ENCODE data around the gene CAGE1. TPM values are rescaled to one million over a fixed set of nuclear protein-coding genes. Genes with fewer than 3 reads are reported as not detected.

The CAGE1 gene
- total and polyA plus RNA-seq, 2 donors (not counting 3 experiments of a cell fraction or from before 2014, with no cell fraction given) = not detected

DNA sequence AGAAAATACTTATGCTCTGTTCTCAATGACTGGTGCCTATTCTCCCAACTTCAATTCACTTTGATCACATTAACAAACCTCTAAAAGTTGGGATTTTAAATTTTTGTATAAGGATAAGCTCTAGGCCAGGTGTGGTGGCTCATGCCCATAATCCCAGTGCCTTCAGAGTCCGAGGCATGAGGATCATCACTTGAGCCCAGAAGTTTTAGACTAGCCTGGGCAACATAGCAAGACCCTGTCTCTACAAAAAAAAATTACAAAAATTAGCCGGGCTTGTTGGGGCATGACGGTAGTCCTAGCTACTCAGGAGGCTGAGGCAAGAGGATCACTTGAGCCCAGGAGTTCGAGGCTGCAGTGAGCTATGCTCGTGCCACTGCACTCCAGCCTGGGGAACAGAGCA is 80.5 kb downstream of the CAGE1 start:
- BruUV-seq (replicated peaks) = no TSS peak
- H3K36me3 ChIP-seq (ENCODE audit: control insufficient read depth in 2 of 2, extremely low read depth in 1 of 2, insufficient read depth in 2 of 2, low read length in 2 of 2) = peaks cover 18 to 27% of the 10 kb centered on the region in 2 experiments
- H3K4me3 ChIP-seq (replicated peaks in 1 of 3; ENCODE audit: insufficient read depth in 1 of 3, low read depth in 1 of 3, low read length in 3 of 3) = no peak overlapping the region
- H3K4me1 ChIP-seq (ENCODE audit: control insufficient read depth, extremely low read depth, insufficient read depth, low read length) = peaks cover 16% of the 10 kb centered on the region
- DNase-seq (ENCODE audit: low read depth, low spot score) (no peak), FAIRE-seq (no peak)
- H4K20me1 ChIP-seq (replicated peaks; ENCODE audit: control insufficient read depth, extremely low read depth, insufficient read depth, low read length) = no peaks in the 10 kb centered on the region
- CTCF ChIA-PET = interaction anchor here (1.6 kb wide), 1 partner anchor 30 kb away, joined by 4 read pairs; no protein-coding TSS in a partner anchor
- peaks cover 83% of the 10 kb centered on the region for H3K79me2 ChIP-seq (ENCODE audit: control insufficient read depth, insufficient read depth, low read length)
- no peak overlapping the region for H2AFZ ChIP-seq (ENCODE audit: low read depth, low read length)
- no peaks in the 10 kb centered on the region for H3K9me3 ChIP-seq (replicated peaks; ENCODE audit: control insufficient read depth, insufficient read depth, low read length)
- no peaks in the 10 kb centered on the region for H3K9me1 ChIP-seq (replicated peaks; ENCODE audit: control insufficient read depth, extremely low read depth, insufficient read depth, low read length)
- intact Hi-C loops (cut with micrococcal nuclease) (no loop called here), dilution Hi-C loops (cut with MboI; ENCODE audit: extremely low pct_ligation_motif_present, low sequenced_read_pairs) (no loop called here)
- no peak overlapping the region for H3K9ac ChIP-seq (replicated peaks; ENCODE audit: extremely low read depth, insufficient read depth, low read length)
- POLR2A ChIA-PET = no interaction called here
- TF ChIP-seq JUN (IDR thresholded peaks at IDR 0.05; ENCODE audit: borderline replicate concordance, insufficient read depth, insufficient read length, low read depth) (no peak), POLR2AphosphoS5 (IDR thresholded peaks at IDR 0.05; ENCODE audit: insufficient read depth, low read depth, low read length) (no peak)
- TF ChIP-seq, protein P1, sequence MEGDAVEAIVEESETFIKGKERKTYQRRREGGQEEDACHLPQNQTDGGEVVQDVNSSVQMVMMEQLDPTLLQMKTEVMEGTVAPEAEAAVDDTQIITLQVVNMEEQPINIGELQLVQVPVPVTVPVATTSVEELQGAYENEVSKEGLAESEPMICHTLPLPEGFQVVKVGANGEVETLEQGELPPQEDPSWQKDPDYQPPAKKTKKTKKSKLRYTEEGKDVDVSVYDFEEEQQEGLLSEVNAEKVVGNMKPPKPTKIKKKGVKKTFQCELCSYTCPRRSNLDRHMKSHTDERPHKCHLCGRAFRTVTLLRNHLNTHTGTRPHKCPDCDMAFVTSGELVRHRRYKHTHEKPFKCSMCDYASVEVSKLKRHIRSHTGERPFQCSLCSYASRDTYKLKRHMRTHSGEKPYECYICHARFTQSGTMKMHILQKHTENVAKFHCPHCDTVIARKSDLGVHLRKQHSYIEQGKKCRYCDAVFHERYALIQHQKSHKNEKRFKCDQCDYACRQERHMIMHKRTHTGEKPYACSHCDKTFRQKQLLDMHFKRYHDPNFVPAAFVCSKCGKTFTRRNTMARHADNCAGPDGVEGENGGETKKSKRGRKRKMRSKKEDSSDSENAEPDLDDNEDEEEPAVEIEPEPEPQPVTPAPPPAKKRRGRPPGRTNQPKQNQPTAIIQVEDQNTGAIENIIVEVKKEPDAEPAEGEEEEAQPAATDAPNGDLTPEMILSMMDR (IDR thresholded peaks at IDR 0.05; ENCODE audit: extremely low read depth in 1 of 2, insufficient read depth in 1 of 2, low read depth in 1 of 2, low read length in 2 of 2) = no peak
- H3K4me2 ChIP-seq (ENCODE audit: insufficient read depth, low read length) = no peak overlapping the region
- no peaks in the 10 kb centered on the region for H3K27me3 ChIP-seq (ENCODE audit: control insufficient read depth in 2 of 2, insufficient read depth in 2 of 2, low read length in 2 of 2)
- H3K27ac ChIP-seq (ENCODE audit: insufficient read depth, low read depth, low read length) = no peak overlapping the region

DNA sequence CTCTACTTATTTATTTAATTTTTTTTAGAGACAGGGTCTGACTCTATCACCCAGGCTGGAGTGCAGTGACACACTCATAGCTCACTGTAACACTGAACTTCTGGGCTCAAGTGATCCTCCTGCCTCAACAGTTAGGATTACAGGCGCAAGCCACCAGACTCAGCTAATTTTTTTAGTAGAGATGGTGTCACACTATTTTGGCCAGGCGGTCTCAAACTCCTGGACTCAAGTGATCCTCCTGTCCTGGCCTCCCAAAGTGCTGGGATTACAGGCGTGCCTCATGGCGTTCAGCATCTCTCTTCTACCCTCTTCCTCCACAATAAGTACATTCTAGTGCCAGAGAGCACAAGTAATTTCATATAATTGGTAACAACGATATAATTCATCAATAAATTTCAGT is 82.0 kb downstream of the CAGE1 start:
- no peak overlapping the region for H3K4me2 ChIP-seq (ENCODE audit: insufficient read depth, low read length)
- no peak overlapping the region for H3K9ac ChIP-seq (replicated peaks; ENCODE audit: extremely low read depth, insufficient read depth, low read length)
- ChIA-PET CTCF (interaction anchor here (1.6 kb wide), 1 partner anchor 31 kb away, joined by 4 read pairs; no protein-coding TSS in a partner anchor), POLR2A (no interaction called here)
- no peak overlapping the region for H2AFZ ChIP-seq (ENCODE audit: low read depth, low read length)
- H3K27me3 ChIP-seq (ENCODE audit: control insufficient read depth in 2 of 2, insufficient read depth in 2 of 2, low read length in 2 of 2) = no peaks in the 10 kb centered on the region
- no peak for TF ChIP-seq FOS (IDR thresholded peaks at IDR 0.05; ENCODE audit: borderline replicate concordance, insufficient read depth, low read length)
- TF ChIP-seq MYC (IDR thresholded peaks at IDR 0.05; ENCODE audit: low read depth, low read length) = no peak
- TF ChIP-seq, protein P1 (IDR thresholded peaks at IDR 0.05; ENCODE audit: extremely low read depth in 1 of 2, insufficient read depth in 1 of 2, low read depth in 1 of 2, low read length in 2 of 2) = no peak
- no peak for TF ChIP-seq POLR2AphosphoS5 (IDR thresholded peaks at IDR 0.05; ENCODE audit: insufficient read depth, low read depth, low read length)
- TF ChIP-seq JUN (IDR thresholded peaks at IDR 0.05; ENCODE audit: borderline replicate concordance, insufficient read depth, insufficient read length, low read depth) = no peak
- TF ChIP-seq, protein P2, sequence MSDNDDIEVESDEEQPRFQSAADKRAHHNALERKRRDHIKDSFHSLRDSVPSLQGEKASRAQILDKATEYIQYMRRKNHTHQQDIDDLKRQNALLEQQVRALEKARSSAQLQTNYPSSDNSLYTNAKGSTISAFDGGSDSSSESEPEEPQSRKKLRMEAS (IDR thresholded peaks at IDR 0.05; ENCODE audit: insufficient read depth, insufficient read length) = no peak
- no peak for TF ChIP-seq POLR2A (IDR thresholded peaks at IDR 0.05; ENCODE audit: low read depth, low read length)
- TF ChIP-seq GATA2 (IDR thresholded peaks at IDR 0.05; ENCODE audit: insufficient read depth, insufficient read length, low read depth, low read length) = no peak
- no peak for TF ChIP-seq EZH2 (IDR thresholded peaks at IDR 0.05; ENCODE audit: borderline replicate concordance, low read depth, low read length, severe bottlenecking)
- H3K9me1 ChIP-seq (replicated peaks; ENCODE audit: control insufficient read depth, extremely low read depth, insufficient read depth, low read length) = no peaks in the 10 kb centered on the region
- DNase-seq (ENCODE audit: low read depth, low spot score) (no peak), FAIRE-seq (no peak)
- H3K79me2 ChIP-seq (ENCODE audit: control insufficient read depth, insufficient read depth, low read length) = peaks cover 80% of the 10 kb centered on the region
- no peak overlapping the region for H3K27ac ChIP-seq (ENCODE audit: insufficient read depth, low read depth, low read length)
- H3K36me3 ChIP-seq (ENCODE audit: control insufficient read depth in 2 of 2, extremely low read depth in 1 of 2, insufficient read depth in 2 of 2, low read length in 2 of 2) = peaks cover 21 to 27% of the 10 kb centered on the region in 2 experiments
- no peak overlapping the region for H3K4me3 ChIP-seq (replicated peaks in 1 of 3; ENCODE audit: insufficient read depth in 1 of 3, low read depth in 1 of 3, low read length in 3 of 3)
- intact Hi-C loops (cut with micrococcal nuclease) = no loop called here
- H4K20me1 ChIP-seq (replicated peaks; ENCODE audit: control insufficient read depth, extremely low read depth, insufficient read depth, low read length) = no peaks in the 10 kb centered on the region
- peaks cover 12% of the 10 kb centered on the region for H3K4me1 ChIP-seq (ENCODE audit: control insufficient read depth, extremely low read depth, insufficient read depth, low read length)
- dilution Hi-C loops (cut with MboI; ENCODE audit: extremely low pct_ligation_motif_present, low sequenced_read_pairs) = no loop called here
- no peaks in the 10 kb centered on the region for H3K9me3 ChIP-seq (replicated peaks; ENCODE audit: control insufficient read depth, insufficient read depth, low read length)
- no TSS peak for BruUV-seq (replicated peaks)

All from endothelial cell of umbilical vein (primary cell).